HepG2 (cell line): ENCODE data around the gene GGA1.

ENCODE experiments used
- CTCF ChIP-seq: sonication (generic); formaldehyde crosslinking; IDR thresholded peaks from 2 replicates; pipeline ENCODE4 v1.5.0; 2020; ENCODE audit warnings: mild to moderate bottlenecking, missing genetic modification reagents, moderate library complexity
- FOXJ3 ChIP-seq: sonication (generic); formaldehyde crosslinking; IDR thresholded peaks from 2 replicates; pipeline ENCODE4 v1.4.0; 2020; ENCODE audit warnings: missing genetic modification reagents, mild to moderate bottlenecking, borderline replicate concordance
- LBX2 ChIP-seq: sonication (generic); formaldehyde crosslinking; IDR thresholded peaks from 2 replicates; pipeline ENCODE4 v1.5.0; 2020; ENCODE audit warnings: missing genetic modification reagents, mild to moderate bottlenecking, borderline replicate concordance
- MAFK ChIP-seq, 2 experiments: IDR thresholded peaks in 1 of 2; conservative IDR thresholded peaks in 1 of 2; 2 replicates each; pipeline ENCODE4 v1.6.1; 2011; ENCODE audit warnings: improper control_type of control experiment in 2 of 2, low read length in 2 of 2
- NFIC ChIP-seq: IDR thresholded peaks from 2 replicates; pipeline ENCODE4 v1.6.1; 2012; ENCODE audit warnings: mild to moderate bottlenecking, low read length, inconsistent platforms
- NR1H2 ChIP-seq: sonication (generic); formaldehyde crosslinking; IDR thresholded peaks from 2 replicates; pipeline ENCODE4 v1.8.1; 2022; ENCODE audit warnings: low read depth, missing genetic modification reagents, borderline replicate concordance
- NR2C2 ChIP-seq: sonication (generic); formaldehyde crosslinking; IDR thresholded peaks from 2 replicates; pipeline ENCODE4 v1.4.0; 2020; ENCODE audit warnings: missing genetic modification reagents, mild to moderate bottlenecking, moderate library complexity, borderline replicate concordance
- PAX8 ChIP-seq: sonication (generic); formaldehyde crosslinking; IDR thresholded peaks from 2 replicates; pipeline ENCODE4 v1.8.0; 2022; ENCODE audit warnings: mild to moderate bottlenecking, missing genetic modification reagents, borderline replicate concordance
- RAD21 ChIP-seq: fragments of 450-650 bp; formaldehyde crosslinking; IDR thresholded peaks from 2 replicates; pipeline ENCODE4 v1.5.0; 2020; ENCODE audit warnings: mild to moderate bottlenecking
- ZNF761 ChIP-seq: sonication (generic); formaldehyde crosslinking; conservative IDR thresholded peaks from 2 replicates; pipeline ENCODE4 v1.4.0; 2020; ENCODE audit warnings: mild to moderate bottlenecking, missing genetic modification reagents
- ZNF83 ChIP-seq: sonication (generic); formaldehyde crosslinking; IDR thresholded peaks from 2 replicates; pipeline ENCODE4 v1.4.0; 2020; ENCODE audit warnings: missing genetic modification reagents, mild to moderate bottlenecking, borderline replicate concordance

- no peak for TF ChIP-seq NR1H2 (CRISPR knock-in tag)
- no peak for TF ChIP-seq CTCF
- no peak for TF ChIP-seq PAX8
- TF ChIP-seq RAD21 (CRISPR knock-in tag), result no peak
- no peak for TF ChIP-seq NFIC
- TF ChIP-seq NR2C2, result no peak
- TF ChIP-seq FOXJ3 (CRISPR knock-in tag), result no peak
- TF ChIP-seq MAFK (conservative IDR thresholded peaks at IDR 0.05 in 1 of 2, IDR thresholded peaks at IDR 0.05 in 1 of 2; ENCODE audit: low read length in 2 of 2), result no peak
- no peak for TF ChIP-seq ZNF761 (CRISPR knock-in tag)
- TF ChIP-seq LBX2, result no peak
- TF ChIP-seq ZNF83 (CRISPR knock-in tag), result no peak
Measured at GRCh38 chr22:37599153-37599552, 9.5 kb upstream of the GGA1 start.
